SJSA1 (cell line): ENCODE data around the gene TSPAN18. TPM values are rescaled to one million over a fixed set of nuclear protein-coding genes. Genes with fewer than 3 reads are reported as not detected.

Experiments
- DNase-seq, 2 experiments: peaks; one replicate each; pipeline ENCODE4 v3.0.0-alpha.2; 2015 to 2020; ENCODE audit warnings: low spot score in 2 of 2, low read depth in 1 of 2
- H3K27ac ChIP-seq: fragments of 250-450 bp; sonication (Bioruptor Pico); 2 replicates; pipeline ENCODE4 v1.5.1; 2020; ENCODE audit warnings: mild to moderate bottlenecking, moderate library complexity
- H3K27me3 ChIP-seq: fragments of 250-450 bp; sonication (Bioruptor Pico); replicated peaks from 2 replicates; pipeline ENCODE4 v1.5.1; 2020; ENCODE audit warnings: mild to moderate bottlenecking, moderate library complexity
- H3K36me3 ChIP-seq: fragments of 250-450 bp; sonication (Bioruptor Pico); 2 replicates; pipeline ENCODE4 v1.5.1; 2020; ENCODE audit warnings: mild to moderate bottlenecking
- H3K4me1 ChIP-seq: fragments of 250-450 bp; sonication (Bioruptor Pico); replicated peaks from 2 replicates; pipeline ENCODE4 v1.6.1; 2021; ENCODE audit warnings: mild to moderate bottlenecking
- H3K4me3 ChIP-seq: fragments of 250-450 bp; sonication (Bioruptor Pico); 2 replicates; pipeline ENCODE4 v1.5.1; 2020; ENCODE audit warnings: mild to moderate bottlenecking
- H3K9me3 ChIP-seq: fragments of 250-450 bp; sonication (Bioruptor Pico); replicated peaks from 2 replicates; pipeline ENCODE4 v1.5.1; 2020; ENCODE audit warnings: mild to moderate bottlenecking
- total RNA-seq: library from RNA; depleted of rRNA; stranded (reverse); fragments of >200 nt; shearing (Covaris generic); gene quantifications from 2 replicates; pipeline ENCODE4 v1.2.3, GENCODE V29; 2014; rRNA removed

Gene TSPAN18
- 1.9 TPM in 1 of 2 replicates, not detected in the other for total RNA-seq

GRCh38 chr11:44726283-44727113 is at the start of gene TSPAN18:
Gene TSPAN18 (plus strand): TSS chr11:44726962. CDS start chr11:44906417, 179,455 bp downstream.
- Histone ChIP-seq H3K27ac (no peak within 1 kb of the TSS), H3K27me3 (peaks cover 73% of the 10 kb centered on the region), H3K9me3 (0 out of 2 replicates have a peak, but pooled peaks cover 3% of the 10 kb centered on the region), H3K36me3 (no peaks in the 10 kb centered on the region), H3K4me1 (peaks cover 11% of the 10 kb centered on the region), H3K4me3 (peak within 1 kb of the TSS; percentile 20)
- DNase-seq: no peak

GRCh38 chr11:44680982-44681597 is 45.7 kb upstream of the TSPAN18 start:
- DNase-seq: no peak
- no peaks in the 10 kb centered on the region for H3K4me1 ChIP-seq
- H3K36me3 ChIP-seq: no peaks in the 10 kb centered on the region
- H3K9me3 ChIP-seq: no peaks in the 10 kb centered on the region
- no peak overlapping the region for H3K4me3 ChIP-seq
- H3K27ac ChIP-seq: no peak overlapping the region
- peaks cover 14% of the 10 kb centered on the region for H3K27me3 ChIP-seq

- DNase-seq: no peak
- H3K27ac ChIP-seq: no peak overlapping the region
- peaks cover 14% of the 10 kb centered on the region for H3K27me3 ChIP-seq
- H3K36me3 ChIP-seq: no peaks in the 10 kb centered on the region
- no peaks in the 10 kb centered on the region for H3K9me3 ChIP-seq
- no peaks in the 10 kb centered on the region for H3K4me1 ChIP-seq
- no peak overlapping the region for H3K4me3 ChIP-seq
Measured at GRCh38 chr11:44681698-44682097, 45.1 kb upstream of the TSPAN18 start.

GRCh38 chr11:44684859-44685281 is 41.9 kb upstream of the TSPAN18 start:
- H3K36me3 ChIP-seq: no peaks in the 10 kb centered on the region
- H3K27me3 ChIP-seq: peaks cover 32% of the 10 kb centered on the region
- no peak overlapping the region for H3K27ac ChIP-seq
- no peak for DNase-seq
- H3K4me3 ChIP-seq: no peak overlapping the region
- H3K9me3 ChIP-seq: no peaks in the 10 kb centered on the region
- H3K4me1 ChIP-seq: no peaks in the 10 kb centered on the region

GRCh38 chr11:44687388-44687787 is 39.4 kb upstream of the TSPAN18 start:
- H3K9me3 ChIP-seq: no peaks in the 10 kb centered on the region
- DNase-seq: no peak
- H3K27ac ChIP-seq: no peak overlapping the region
- peaks cover 30% of the 10 kb centered on the region for H3K27me3 ChIP-seq
- H3K4me1 ChIP-seq: no peaks in the 10 kb centered on the region
- H3K36me3 ChIP-seq: no peaks in the 10 kb centered on the region
- no peak overlapping the region for H3K4me3 ChIP-seq

- H3K9me3 ChIP-seq: no peaks in the 10 kb centered on the region
- H3K4me3 ChIP-seq: no peak overlapping the region
- H3K4me1 ChIP-seq: no peaks in the 10 kb centered on the region; the same call in 1 of the 2 replicates
- H3K27me3 ChIP-seq: peaks cover 25% of the 10 kb centered on the region
- no peak overlapping the region for H3K27ac ChIP-seq
- no peaks in the 10 kb centered on the region for H3K36me3 ChIP-seq
- no peak for DNase-seq
Measured at GRCh38 chr11:44689265-44689664, 37.5 kb upstream of the TSPAN18 start.

GRCh38 chr11:44690651-44691050 is 36.1 kb upstream of the TSPAN18 start:
- no peak overlapping the region for H3K27ac ChIP-seq
- DNase-seq: no peak
- no peaks in the 10 kb centered on the region; the same call in 1 of the 2 replicates for H3K4me1 ChIP-seq
- no peak overlapping the region for H3K4me3 ChIP-seq
- no peaks in the 10 kb centered on the region for H3K36me3 ChIP-seq
- H3K9me3 ChIP-seq: no peaks in the 10 kb centered on the region
- peaks cover 21% of the 10 kb centered on the region for H3K27me3 ChIP-seq

- Histone ChIP-seq H3K27me3 (peaks cover 20% of the 10 kb centered on the region), H3K36me3 (no peaks in the 10 kb centered on the region), H3K9me3 (no peaks in the 10 kb centered on the region), H3K27ac (no peak overlapping the region), H3K4me1 (no peaks in the 10 kb centered on the region; the same call in 1 of the 2 replicates), H3K4me3 (no peak overlapping the region)
- no peak for DNase-seq
Measured at GRCh38 chr11:44692460-44692859, 34.3 kb upstream of the TSPAN18 start.

GRCh38 chr11:44693654-44694119 is 33.1 kb upstream of the TSPAN18 start:
- H3K27me3 ChIP-seq: peaks cover 14% of the 10 kb centered on the region
- no peak for DNase-seq
- H3K4me1 ChIP-seq: no peaks in the 10 kb centered on the region; the same call in 1 of the 2 replicates
- H3K4me3 ChIP-seq: no peak overlapping the region
- no peaks in the 10 kb centered on the region for H3K36me3 ChIP-seq
- H3K9me3 ChIP-seq: no peaks in the 10 kb centered on the region
- H3K27ac ChIP-seq: no peak overlapping the region

- no peak for DNase-seq
- H3K4me1 ChIP-seq: no peaks in the 10 kb centered on the region; the same call in 1 of the 2 replicates
- no peaks in the 10 kb centered on the region for H3K36me3 ChIP-seq
- no peaks in the 10 kb centered on the region for H3K9me3 ChIP-seq
- H3K27ac ChIP-seq: no peak overlapping the region
- no peak overlapping the region for H3K4me3 ChIP-seq
- peaks cover 7% of the 10 kb centered on the region for H3K27me3 ChIP-seq
Measured at GRCh38 chr11:44694443-44694842, 32.3 kb upstream of the TSPAN18 start.

GRCh38 chr11:44695169-44695833 is 31.5 kb upstream of the TSPAN18 start:
- Histone ChIP-seq H3K9me3 (no peaks in the 10 kb centered on the region), H3K27me3 (0 out of 2 replicates have a peak, but pooled peaks cover 2% of the 10 kb centered on the region), H3K36me3 (no peaks in the 10 kb centered on the region), H3K4me3 (no peak overlapping the region), H3K4me1 (no peaks in the 10 kb centered on the region; the same call in 1 of the 2 replicates), H3K27ac (no peak overlapping the region)
- DNase-seq: no peak

- Histone ChIP-seq H3K27me3 (0 out of 2 replicates have a peak, but pooled peaks cover 2% of the 10 kb centered on the region), H3K27ac (no peak overlapping the region), H3K4me3 (no peak overlapping the region), H3K4me1 (no peaks in the 10 kb centered on the region; the same call in 1 of the 2 replicates), H3K36me3 (no peaks in the 10 kb centered on the region), H3K9me3 (no peaks in the 10 kb centered on the region)
- DNase-seq: no peak
Measured at GRCh38 chr11:44698252-44698912, 28.4 kb upstream of the TSPAN18 start.
